SK-N-SH (cell line): ENCODE measurements around the gene SMIM22. TPM values are rescaled to one million over a fixed set of nuclear protein-coding genes. Genes with fewer than 3 reads are reported as not detected.

Experiments used
- CTCF ChIA-PET: fragments of 300-600, 350-600 bp; formaldehyde crosslinking; extraction: SDS; loops from one replicate; lab custom pipeline; 2021; lab: Yijun Ruan, JAX
- POLR2A ChIA-PET: fragments of 350-600 bp; sonication (Branson Sonifier 250); formaldehyde crosslinking; extraction: SDS; loops from one replicate; lab custom pipeline; 2020; ENCODE audit warnings: antibody characterized with exemption, inconsistent platforms; lab: Yijun Ruan, JAX
- DNase-seq: peaks from one replicate; pipeline ENCODE4 v3.0.0; 2012
- H2AFZ ChIP-seq: fragments of 200-600 bp; sonication (generic); 2 replicates; pipeline ENCODE4 v1.8.1; 2016; ENCODE audit warnings: antibody characterized with exemption, mild to moderate bottlenecking, low read depth
- H3F3A ChIP-seq: fragments of 200-600 bp; sonication (generic); replicated peaks from 2 replicates; pipeline ENCODE3; 2016; ENCODE audit warnings: antibody characterized with exemption, mild to moderate bottlenecking; ENCODE audit not compliant: insufficient read depth
- H3K27ac ChIP-seq, 2 experiments: fragments of 200-500 bp in 1 of 2; fragments of 200-600 bp in 1 of 2; sonication (Bioruptor generic) in 1 of 2; sonication (generic), shearing (Covaris generic) in 1 of 2; 2 replicates each; pipeline versions ENCODE4 v1.5.1 to v1.6.1; 2014 to 2016; ENCODE audit warnings: low read depth in 2 of 2, inconsistent platforms in 1 of 2, low read length in 1 of 2, mild to moderate bottlenecking in 1 of 2, mixed read lengths in 1 of 2
- H3K27me3 ChIP-seq: fragments of 200-600 bp; sonication (generic), shearing (Covaris generic); 2 replicates; pipeline ENCODE4 v1.6.1; 2016; ENCODE audit warnings: mixed run types; ENCODE audit not compliant: insufficient read depth
- H3K36me3 ChIP-seq, 2 experiments: fragments of 200-500 bp in 1 of 2; fragments of 200-600 bp in 1 of 2; sonication (Bioruptor generic) in 1 of 2; sonication (generic) in 1 of 2; replicated peaks in 1 of 2; 2 replicates each; pipeline versions ENCODE3 to v1.5.1; 2014 to 2016; ENCODE audit warnings: low read length in 1 of 2, mild to moderate bottlenecking in 1 of 2; ENCODE audit not compliant: insufficient read depth in 2 of 2, control insufficient read depth in 1 of 2
- H3K4me1 ChIP-seq, 2 experiments: fragments of 200-500 bp in 1 of 2; fragments of 200-600 bp in 1 of 2; sonication (Bioruptor generic) in 1 of 2; sonication (generic), shearing (Covaris generic) in 1 of 2; 2 replicates each; pipeline versions ENCODE4 v1.5.1 to v1.6.1; 2014 to 2016; ENCODE audit warnings: low read depth in 1 of 2, low read length in 1 of 2, mixed run types in 1 of 2; ENCODE audit not compliant: insufficient read depth in 2 of 2, control insufficient read depth in 1 of 2
- H3K4me2 ChIP-seq: fragments of 200-600 bp; sonication (generic), shearing (Covaris generic); 2 replicates; pipeline ENCODE4 v1.6.1; 2017; ENCODE audit warnings: mixed run types
- H3K4me3 ChIP-seq, 2 experiments: fragments of 200-500 bp in 1 of 2; fragments of 200-600 bp in 1 of 2; sonication (Bioruptor generic) in 1 of 2; sonication (generic), shearing (Covaris generic) in 1 of 2; 2 replicates each; pipeline versions ENCODE4 v1.5.1 to v1.8.1; 2014 to 2016; ENCODE audit warnings: low read depth in 2 of 2, inconsistent platforms in 1 of 2, low read length in 1 of 2, mild to moderate bottlenecking in 1 of 2, mixed read lengths in 1 of 2, moderate library complexity in 1 of 2
- H3K79me2 ChIP-seq: fragments of 200-600 bp; sonication (generic); 2 replicates; pipeline ENCODE4 v1.8.1; 2017; ENCODE audit warnings: mild to moderate bottlenecking; ENCODE audit not compliant: insufficient read depth
- H3K9ac ChIP-seq: fragments of 200-600 bp; sonication (generic); 2 replicates; pipeline ENCODE4 v1.6.1; 2017; ENCODE audit warnings: mixed run types
- H3K9me2 ChIP-seq: fragments of 200-600 bp; sonication (generic); 2 replicates; pipeline ENCODE4 v1.6.1; 2017; ENCODE audit warnings: mixed run types
- H3K9me3 ChIP-seq: fragments of 200-600 bp; sonication (generic); 2 replicates; pipeline ENCODE4 v1.6.1; 2017; ENCODE audit warnings: mixed run types, mild to moderate bottlenecking, moderate library complexity
- H4K20me1 ChIP-seq: fragments of 200-600 bp; sonication (generic); 2 replicates; pipeline ENCODE4 v1.6.1; 2017; ENCODE audit warnings: mild to moderate bottlenecking, mixed run types; ENCODE audit not compliant: insufficient read depth
- CTCF ChIP-seq: fragments of 200-600 bp; sonication (generic); IDR thresholded peaks from 2 replicates; pipeline ENCODE4 v1.6.1; 2017; ENCODE audit warnings: antibody characterized with exemption, mild to moderate bottlenecking, moderate library complexity
- ELF1 ChIP-seq: IDR thresholded peaks from 2 replicates; pipeline ENCODE4 v1.4.0; 2012
- EP300 ChIP-seq, 2 experiments: IDR thresholded peaks; 2 replicates each; pipeline versions ENCODE4 v1.4.0 to v1.6.1; 2012; ENCODE audit warnings: borderline replicate concordance in 1 of 2, low read depth in 1 of 2, low read length in 1 of 2
- FOXM1 ChIP-seq: IDR thresholded peaks from 2 replicates; pipeline ENCODE4 v1.4.0; 2012; ENCODE audit warnings: low read depth, mild to moderate bottlenecking
- GATA2 ChIP-seq: sonication (generic); formaldehyde crosslinking; IDR thresholded peaks from 2 replicates; pipeline ENCODE4 v1.5.0; 2020; ENCODE audit warnings: mild to moderate bottlenecking, missing genetic modification reagents
- IRF3 ChIP-seq: fragments of 150-350 bp; IDR thresholded peaks from 2 replicates; pipeline ENCODE4 v1.6.1; 2016; ENCODE audit warnings: mild to moderate bottlenecking, low read depth, low read length
- MEF2A ChIP-seq: IDR thresholded peaks from 2 replicates; pipeline ENCODE4 v1.4.0; 2012; ENCODE audit warnings: low read depth, borderline replicate concordance
- NFIC ChIP-seq: IDR thresholded peaks from 2 replicates; pipeline ENCODE4 v1.4.0; 2012; ENCODE audit warnings: borderline replicate concordance
- NRF1 ChIP-seq: IDR thresholded peaks from 2 replicates; pipeline ENCODE4 v1.6.1; 2012; ENCODE audit warnings: low read depth, mild to moderate bottlenecking, low read length
- PBX3 ChIP-seq: IDR thresholded peaks from 2 replicates; pipeline ENCODE4; 2012
- POLR2AphosphoS5 ChIP-seq: IDR thresholded peaks from 2 replicates; pipeline ENCODE4 v1.6.1; 2012; ENCODE audit warnings: low read depth, low read length
- RCOR1 ChIP-seq: fragments of 150-350 bp; IDR thresholded peaks from 2 replicates; pipeline ENCODE4 v1.6.1; 2017; ENCODE audit warnings: antibody characterized with exemption, low read length
- RFX5 ChIP-seq: IDR thresholded peaks from 2 replicates; pipeline ENCODE4 v1.6.1; 2012; ENCODE audit warnings: mild to moderate bottlenecking, improper control_type of control experiment, low read length
- SIN3A ChIP-seq: IDR thresholded peaks from 2 replicates; pipeline ENCODE4 v1.6.1; 2012; ENCODE audit warnings: low read depth, mild to moderate bottlenecking, low read length, moderate library complexity, borderline replicate concordance
- TCF12 ChIP-seq: IDR thresholded peaks from 2 replicates; pipeline ENCODE4 v1.4.0; 2012
- YY1 ChIP-seq: IDR thresholded peaks from 2 replicates; pipeline ENCODE4 v1.4.0; 2012; ENCODE audit warnings: low read depth, mild to moderate bottlenecking
- WGBS: methylation state at CpG from one replicate; pipeline ENCODE4 v1.1.6; 2017; ENCODE audit warnings: low lambda C conversion rate; 5-methylcytosine and 5-hydroxymethylcytosine counted together
- polyA plus RNA-seq, 3 experiments: library from polyadenylated mRNA; depleted of rRNA; stranded (reverse); fragments of >200 nt; gene quantifications; 2 replicates each; pipeline ENCODE4 v1.2.3, GENCODE V29; 2012

The SMIM22 gene
- polyA plus RNA-seq, 1 of the 3 experiments (the other 2 are of a cell fraction): not detected

- Histone ChIP-seq H3K36me3 (peaks cover 39 to 57% of the 10 kb centered on the region in 2 experiments), H3K79me2 (peaks cover 45% of the 10 kb centered on the region), H3K4me3 (no peak overlapping the region), H3K9ac (no peak overlapping the region), H3F3A (peaks cover 11% of the 10 kb centered on the region), H3K27me3 (no peaks in the 10 kb centered on the region), H3K27ac (no peak overlapping the region), H3K4me2 (no peak overlapping the region), H3K9me3 (no peaks in the 10 kb centered on the region), H2AFZ (no peak overlapping the region), H4K20me1 (peaks cover 14% of the 10 kb centered on the region), H3K4me1 (peaks cover 0 to 2% of the 10 kb centered on the region in 2 experiments; a peak in 1 of 4 replicates), H3K9me2 (no peaks in the 10 kb centered on the region)
- DNase-seq: no peak
- ChIA-PET POLR2A (no interaction called here), CTCF (no interaction called here)
- 93% methylated on average over 2 of the region's 2 CpGs for WGBS
- no peak for TF ChIP-seq FOXM1
- TF ChIP-seq EP300 (IDR thresholded peaks at IDR 0.05; ENCODE audit: borderline replicate concordance in 1 of 2, low read depth in 1 of 2, low read length in 1 of 2): no peak
- TF ChIP-seq ELF1: no peak
- TF ChIP-seq MEF2A: no peak
- TF ChIP-seq POLR2AphosphoS5: no peak
- no peak for TF ChIP-seq IRF3
- no peak for TF ChIP-seq GATA2 (CRISPR knock-in tag)
- TF ChIP-seq NRF1: no peak
- TF ChIP-seq TCF12: no peak
- TF ChIP-seq YY1: no peak
- TF ChIP-seq RCOR1: no peak
- TF ChIP-seq PBX3: no peak
- no peak for TF ChIP-seq NFIC
- TF ChIP-seq RFX5: no peak
- TF ChIP-seq CTCF: no peak
- TF ChIP-seq SIN3A: no peak
Observed at GRCh38 chr16:4836727-4837126, 41.6 kb downstream of the SMIM22 start.
